Endodermal cell (in vitro differentiated cells): Measurements from ENCODE around the gene RASGRF2. TPM values are rescaled to one million over a fixed set of nuclear protein-coding genes. Genes with fewer than 3 reads are reported as not detected.

Experiments
- DNase-seq: peaks from one replicate; pipeline ENCODE4 v3.0.0-alpha.2; 2017
- H3K27ac ChIP-seq: 2 replicates; pipeline ENCODE4 v1.5.1; 2013; ENCODE audit warnings: mild to moderate bottlenecking, low read depth, low read length, moderate library complexity
- H3K27me3 ChIP-seq: 2 replicates; pipeline ENCODE4 v1.6.1; 2013; ENCODE audit warnings: mild to moderate bottlenecking, low read length, moderate library complexity; ENCODE audit not compliant: insufficient read depth, control insufficient read depth, poor library complexity, severe bottlenecking
- H3K36me3 ChIP-seq: 2 replicates; pipeline ENCODE4 v1.7.0; 2013; ENCODE audit warnings: mild to moderate bottlenecking, low read length, moderate library complexity; ENCODE audit not compliant: control insufficient read depth, insufficient read depth
- H3K4me1 ChIP-seq: one replicate; pipeline ENCODE4 v1.7.0; 2013; ENCODE audit warnings: low read length; ENCODE audit not compliant: control insufficient read depth, insufficient read depth
- H3K4me3 ChIP-seq: 2 replicates; pipeline ENCODE4 v1.5.1; 2013; ENCODE audit warnings: mild to moderate bottlenecking, low read length, moderate library complexity
- H3K9ac ChIP-seq: 2 replicates; pipeline ENCODE4 v1.6.1; 2013; ENCODE audit warnings: mild to moderate bottlenecking, low read length, moderate library complexity; ENCODE audit not compliant: poor library complexity, severe bottlenecking; ENCODE audit errors: extremely low read depth
- H3K9me3 ChIP-seq: 2 replicates; pipeline ENCODE4 v1.6.1; 2013; ENCODE audit warnings: mild to moderate bottlenecking, low read length, moderate library complexity; ENCODE audit not compliant: control insufficient read depth
- H3K27ac Mint-ChIP-seq: 2 replicates; pipeline ENCODE4 v1.8.0; 2020; ENCODE audit warnings: mixed read lengths
- H3K27me3 Mint-ChIP-seq: 2 replicates; pipeline ENCODE4 v1.8.0; 2021; ENCODE audit warnings: mild to moderate bottlenecking, mixed read lengths; ENCODE audit not compliant: insufficient read depth
- H3K36me3 Mint-ChIP-seq: 2 replicates; pipeline ENCODE4 v1.8.0; 2020; ENCODE audit warnings: low read depth, mixed read lengths
- H3K4me1 Mint-ChIP-seq: 2 replicates; pipeline ENCODE4 v1.8.0; 2020; ENCODE audit warnings: mixed read lengths
- H3K4me3 Mint-ChIP-seq: 2 replicates; pipeline ENCODE4 v1.8.0; 2020; ENCODE audit warnings: mild to moderate bottlenecking, moderate library complexity, mixed read lengths
- H3K9me3 Mint-ChIP-seq: 2 replicates; pipeline ENCODE4 v1.8.0; 2020; ENCODE audit warnings: mild to moderate bottlenecking, mixed read lengths
- WGBS, 2 experiments: methylation state at CpG; one replicate each; pipeline versions ENCODE4 v1.1.5 to v1.1.7; 2013; ENCODE audit warnings: missing lambda C conversion rate in 2 of 2, mixed read lengths in 1 of 2; ENCODE audit not compliant: insufficient coverage in 1 of 2, insufficient read length in 1 of 2; 5-methylcytosine and 5-hydroxymethylcytosine counted together
- total RNA-seq, 2 donors: library from RNA; stranded (reverse); fragmentation: NEBNext Ultra II Directional in 1 of 2; extraction: Animal tissue kit (Norgen Biotek cat#: 25700) in 1 of 2; gene quantifications; 2 replicates in 1 of 2; 3 replicates in 1 of 2; pipeline ENCODE4 v1.2.1, GENCODE V29; 2021
- TF ChIP-seq, protein P1 (sequence below): fragments of 200-600 bp; sonication (generic); conservative IDR thresholded peaks from 2 replicates; pipeline ENCODE4 v1.5.0; 2021; ENCODE audit warnings: antibody characterized with exemption, mild to moderate bottlenecking

Gene RASGRF2
- total RNA-seq, 2 donors from 2014 or later: 0.64 to 14.4 TPM

DNA sequence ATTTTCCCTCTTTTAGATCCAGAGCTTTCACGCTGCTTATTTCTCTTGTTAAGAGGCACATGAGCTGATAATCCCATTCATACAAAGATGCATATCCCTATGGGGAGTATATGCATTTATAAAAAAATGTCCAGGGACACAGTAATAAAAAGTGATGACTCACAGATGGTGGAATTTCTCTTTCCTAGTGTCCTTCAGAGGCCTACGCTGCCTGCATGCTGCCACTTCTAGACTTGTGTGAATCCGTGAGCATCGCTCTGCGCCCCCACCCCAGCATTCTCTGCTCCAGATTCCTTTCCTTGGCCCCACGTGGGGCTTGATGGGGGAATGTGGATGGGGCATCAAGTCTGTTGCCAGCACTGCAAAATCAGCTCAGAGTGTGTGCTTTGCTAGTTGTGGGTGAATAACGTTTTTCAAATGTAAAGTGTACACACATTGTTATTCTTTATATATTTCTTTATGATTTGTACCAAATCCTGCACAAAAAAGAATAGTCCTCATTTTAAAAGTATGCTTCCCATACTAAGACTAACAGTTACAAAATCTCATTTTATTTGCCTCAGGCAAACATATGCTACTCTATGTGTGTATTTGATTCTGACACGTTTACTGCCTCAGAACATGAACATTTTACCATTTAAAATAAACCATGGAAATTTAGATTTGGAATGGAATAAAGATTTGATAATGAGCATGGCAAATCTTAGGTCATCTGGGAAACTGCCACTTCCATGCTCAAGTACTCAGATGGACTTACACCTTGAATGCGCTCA is 22.4 kb upstream of the RASGRF2 start:
- no peaks in the 10 kb centered on the region for H3K27me3 Mint-ChIP-seq
- no peaks in the 10 kb centered on the region for H3K9me3 Mint-ChIP-seq
- TF ChIP-seq, protein P1, sequence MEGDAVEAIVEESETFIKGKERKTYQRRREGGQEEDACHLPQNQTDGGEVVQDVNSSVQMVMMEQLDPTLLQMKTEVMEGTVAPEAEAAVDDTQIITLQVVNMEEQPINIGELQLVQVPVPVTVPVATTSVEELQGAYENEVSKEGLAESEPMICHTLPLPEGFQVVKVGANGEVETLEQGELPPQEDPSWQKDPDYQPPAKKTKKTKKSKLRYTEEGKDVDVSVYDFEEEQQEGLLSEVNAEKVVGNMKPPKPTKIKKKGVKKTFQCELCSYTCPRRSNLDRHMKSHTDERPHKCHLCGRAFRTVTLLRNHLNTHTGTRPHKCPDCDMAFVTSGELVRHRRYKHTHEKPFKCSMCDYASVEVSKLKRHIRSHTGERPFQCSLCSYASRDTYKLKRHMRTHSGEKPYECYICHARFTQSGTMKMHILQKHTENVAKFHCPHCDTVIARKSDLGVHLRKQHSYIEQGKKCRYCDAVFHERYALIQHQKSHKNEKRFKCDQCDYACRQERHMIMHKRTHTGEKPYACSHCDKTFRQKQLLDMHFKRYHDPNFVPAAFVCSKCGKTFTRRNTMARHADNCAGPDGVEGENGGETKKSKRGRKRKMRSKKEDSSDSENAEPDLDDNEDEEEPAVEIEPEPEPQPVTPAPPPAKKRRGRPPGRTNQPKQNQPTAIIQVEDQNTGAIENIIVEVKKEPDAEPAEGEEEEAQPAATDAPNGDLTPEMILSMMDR: no peak
- no peak overlapping the region for H3K9ac ChIP-seq
- no peaks in the 10 kb centered on the region for H3K36me3 ChIP-seq
- no peak overlapping the region for H3K4me3 ChIP-seq
- H3K27ac Mint-ChIP-seq: no peak overlapping the region
- H3K27me3 ChIP-seq: no peaks in the 10 kb centered on the region
- no peaks in the 10 kb centered on the region for H3K36me3 Mint-ChIP-seq
- WGBS, 2 experiments: 88% methylated on average over 8 of the region's 9 CpGs; no CpG with 5 or more reads in 1 of the 2 experiments
- no peaks in the 10 kb centered on the region for H3K9me3 ChIP-seq
- H3K4me1 Mint-ChIP-seq: no peaks in the 10 kb centered on the region
- DNase-seq: no peak
- no peak overlapping the region for H3K27ac ChIP-seq
- H3K4me3 Mint-ChIP-seq: no peak overlapping the region
- no peaks in the 10 kb centered on the region for H3K4me1 ChIP-seq

DNA sequence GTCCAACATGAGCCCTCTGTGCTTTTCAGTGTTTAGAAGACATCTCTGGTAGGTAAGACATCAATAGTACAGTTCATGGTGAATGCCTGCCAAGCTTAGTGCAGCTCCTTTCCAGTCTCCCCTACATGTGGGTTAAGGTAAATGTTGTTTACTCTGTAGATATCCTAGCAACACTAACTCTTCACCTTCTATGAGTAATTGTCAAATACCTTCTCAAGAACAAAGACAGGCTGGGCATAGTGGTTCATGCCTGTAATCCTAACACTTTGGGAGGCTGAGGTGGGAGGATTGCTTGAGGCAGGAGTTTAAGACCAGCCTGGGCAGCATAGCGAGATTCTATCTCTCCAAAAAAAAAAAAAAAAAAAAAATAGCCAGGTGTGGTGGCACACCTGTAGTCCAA is 18.7 kb upstream of the RASGRF2 start:
- Mint-ChIP-seq H3K36me3 (no peaks in the 10 kb centered on the region), H3K4me3 (no peak overlapping the region), H3K27me3 (no peaks in the 10 kb centered on the region), H3K27ac (no peak overlapping the region), H3K4me1 (peaks cover 4% of the 10 kb centered on the region), H3K9me3 (peaks cover 2% of the 10 kb centered on the region)
- TF ChIP-seq, protein P1: no peak
- DNase-seq: no peak
- H3K36me3 ChIP-seq: no peaks in the 10 kb centered on the region
- no peaks in the 10 kb centered on the region for H3K27me3 ChIP-seq
- no peak overlapping the region for H3K4me3 ChIP-seq
- H3K9ac ChIP-seq: no peak overlapping the region
- 80% methylated on average over 1 of the region's 1 CpG; no CpG with 5 or more reads in 1 of the 2 experiments for WGBS, 2 experiments
- no peaks in the 10 kb centered on the region for H3K4me1 ChIP-seq
- no peaks in the 10 kb centered on the region for H3K9me3 ChIP-seq
- H3K27ac ChIP-seq: no peak overlapping the region

DNA sequence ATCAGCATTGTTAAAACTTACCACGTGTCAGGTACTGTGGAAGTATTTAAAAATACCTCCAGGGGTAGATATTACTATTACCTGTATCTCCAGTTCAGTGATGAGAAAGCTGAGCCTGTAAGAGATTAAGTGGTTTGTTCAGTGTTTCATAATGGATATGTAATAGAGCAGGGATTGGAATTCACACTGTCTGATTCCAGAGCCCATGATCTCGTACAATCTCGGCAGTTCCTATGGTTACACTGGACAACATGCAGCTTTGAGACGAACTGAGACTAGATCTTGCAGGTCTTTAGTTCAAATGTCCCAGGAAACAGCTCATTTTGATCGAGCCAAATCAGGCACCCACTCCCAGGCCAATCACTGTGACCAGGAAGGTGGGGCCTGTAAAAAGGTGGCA is 8.8 kb upstream of the RASGRF2 start:
- no peak overlapping the region for H3K4me3 ChIP-seq
- TF ChIP-seq, protein P1: no peak
- no peaks in the 10 kb centered on the region for H3K36me3 Mint-ChIP-seq
- no peak overlapping the region for H3K27ac Mint-ChIP-seq
- no peaks in the 10 kb centered on the region for H3K4me1 Mint-ChIP-seq
- no peak overlapping the region for H3K9ac ChIP-seq
- H3K36me3 ChIP-seq: no peaks in the 10 kb centered on the region
- no peaks in the 10 kb centered on the region for H3K9me3 ChIP-seq
- no peaks in the 10 kb centered on the region for H3K27me3 ChIP-seq
- no peaks in the 10 kb centered on the region for H3K4me1 ChIP-seq
- DNase-seq: no peak
- H3K4me3 Mint-ChIP-seq: no peak overlapping the region
- H3K27ac ChIP-seq: no peak overlapping the region
- WGBS, 2 experiments: 96 to 97% methylated on average over 4 to 5 of the region's 5 CpGs
- H3K27me3 Mint-ChIP-seq: peaks cover 6% of the 10 kb centered on the region
- H3K9me3 Mint-ChIP-seq: peaks cover 7% of the 10 kb centered on the region
